ENCODE results near the gene PRADC1.

The PRADC1 gene

DNA sequence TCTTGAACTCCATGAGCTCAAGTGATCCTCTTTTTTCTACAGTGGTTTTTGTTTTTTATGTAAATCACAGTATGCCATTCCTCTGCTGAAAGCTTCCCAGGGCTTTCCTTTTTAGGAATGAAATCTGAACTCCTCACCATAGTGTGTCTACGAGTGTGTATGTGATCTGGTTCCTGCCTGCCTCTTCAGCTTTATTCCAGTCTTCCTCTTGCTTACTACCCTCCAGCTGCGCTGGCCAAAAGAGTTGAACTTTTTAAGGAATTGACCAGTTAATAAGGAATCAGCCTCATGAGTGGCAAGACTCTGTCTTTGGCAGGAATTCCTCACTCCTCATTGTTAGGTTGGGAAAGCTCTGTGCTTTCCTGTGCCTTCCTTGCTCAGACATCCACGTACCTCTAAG, 5.1 kb upstream of the PRADC1 start:
- DNase-seq (ENCODE audit: low read depth in 2 of 2, low spot score in 1 of 2), result no peak

DNA sequence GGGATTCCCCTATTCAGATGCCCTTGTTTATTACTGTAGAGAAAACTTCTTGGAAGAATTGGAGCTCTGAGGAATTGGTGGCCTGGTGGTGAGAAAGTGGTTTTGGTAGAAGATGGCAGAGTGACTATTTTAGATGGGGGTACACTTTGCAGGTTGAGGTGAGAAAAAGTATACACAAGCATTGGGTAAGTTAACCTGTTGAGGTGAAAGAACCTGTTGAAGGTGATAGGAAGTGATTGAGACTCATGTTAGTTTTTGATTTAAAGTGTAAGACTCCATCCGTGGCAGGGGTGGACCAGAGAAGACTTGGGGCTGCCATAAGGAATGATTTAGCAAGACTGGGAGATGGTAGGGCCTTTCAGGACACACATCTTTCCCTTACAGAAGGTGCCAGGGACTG, 4.1 kb upstream of the PRADC1 start:
- DNase-seq (ENCODE audit: low read depth in 2 of 2, low spot score in 1 of 2), result no peak

DNA sequence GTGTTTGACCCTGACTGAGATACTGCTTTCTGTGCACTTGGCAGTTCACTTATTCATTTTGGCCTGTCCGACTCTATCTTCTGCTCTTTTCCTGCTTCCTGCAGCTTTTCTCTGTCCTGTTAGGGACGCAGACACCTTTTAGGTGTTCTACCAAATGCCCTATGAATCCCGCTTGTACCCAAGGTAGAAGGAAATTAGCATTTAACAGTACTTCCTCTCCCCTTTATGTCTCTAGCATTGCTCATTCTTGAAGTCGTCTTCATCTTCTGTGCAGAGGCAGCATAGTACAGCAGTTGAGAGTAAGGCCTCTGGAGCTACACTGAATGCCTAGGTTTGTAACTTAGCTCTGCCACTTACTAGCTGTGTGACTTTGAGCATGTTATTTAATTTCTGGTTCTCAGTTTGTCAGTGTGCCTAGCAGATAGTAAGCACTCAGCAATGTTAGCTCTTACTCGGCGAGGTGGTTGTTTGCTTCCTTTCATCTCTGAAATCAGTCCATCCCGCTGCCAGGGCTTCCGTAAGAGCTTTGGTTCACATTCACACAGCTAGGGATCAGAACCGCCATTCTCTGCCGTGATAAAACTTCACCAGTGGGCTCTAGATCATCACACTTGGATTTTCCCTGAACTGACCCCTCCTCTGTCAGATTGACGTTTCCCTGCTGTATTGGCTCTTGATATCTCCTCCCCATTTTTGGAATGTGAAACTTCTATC, 2.4 kb upstream of the PRADC1 start:
- DNase-seq (ENCODE audit: low read depth in 2 of 2, low spot score in 1 of 2), result no peak

DNA sequence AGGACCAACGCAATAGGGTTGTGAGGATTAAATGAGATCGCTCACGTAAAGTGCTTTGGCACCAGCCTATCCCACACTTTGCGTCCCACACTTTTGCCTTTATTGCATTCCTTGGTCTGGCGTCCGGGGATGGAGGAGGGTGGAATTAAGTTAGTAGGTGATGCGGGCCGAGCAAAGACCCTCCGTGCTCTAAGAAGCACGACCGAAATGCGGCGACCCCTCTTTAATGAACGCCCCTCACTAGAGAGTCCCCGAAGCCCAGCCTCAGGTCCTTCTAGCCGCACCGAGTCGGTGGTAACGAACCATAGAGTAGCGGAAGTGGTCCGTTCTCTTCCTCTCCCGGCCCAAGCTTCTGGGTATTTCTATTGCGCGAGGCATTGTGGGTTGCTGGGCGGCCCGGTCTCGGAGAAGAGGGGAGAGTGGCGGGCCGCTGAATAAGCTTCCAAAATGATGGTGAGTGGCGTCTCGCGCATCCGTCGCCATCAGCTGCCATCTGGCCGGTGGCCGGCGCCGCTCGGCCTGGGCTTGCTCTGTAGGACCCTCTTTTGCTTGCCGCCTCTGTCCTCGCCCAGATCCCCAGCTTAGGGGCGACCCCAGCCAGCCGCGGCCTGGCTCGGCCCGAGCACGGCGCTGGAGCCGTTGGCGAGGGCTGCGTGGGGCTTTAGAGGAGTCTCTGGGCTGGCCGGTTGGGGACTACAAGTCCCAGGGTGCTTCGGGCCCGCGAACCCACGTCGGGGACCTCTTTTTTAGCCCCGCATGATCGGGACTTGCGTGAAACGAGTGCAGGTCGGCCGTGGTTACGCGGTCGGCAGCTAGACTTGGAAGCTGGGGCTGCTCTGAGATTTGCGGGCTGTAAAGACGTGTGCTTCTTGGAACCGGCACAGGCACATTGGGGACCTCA, 1.1 kb upstream of the PRADC1 start, which contains the start of gene CCT7:
Gene CCT7 (plus strand): TSS at position 377 of the 901 bp plus-strand sequence. CDS start 71 bp downstream, at position 448.
- peak; percentile 71 to 76 for DNase-seq (ENCODE audit: low read depth in 2 of 2, low spot score in 1 of 2)

DNA sequence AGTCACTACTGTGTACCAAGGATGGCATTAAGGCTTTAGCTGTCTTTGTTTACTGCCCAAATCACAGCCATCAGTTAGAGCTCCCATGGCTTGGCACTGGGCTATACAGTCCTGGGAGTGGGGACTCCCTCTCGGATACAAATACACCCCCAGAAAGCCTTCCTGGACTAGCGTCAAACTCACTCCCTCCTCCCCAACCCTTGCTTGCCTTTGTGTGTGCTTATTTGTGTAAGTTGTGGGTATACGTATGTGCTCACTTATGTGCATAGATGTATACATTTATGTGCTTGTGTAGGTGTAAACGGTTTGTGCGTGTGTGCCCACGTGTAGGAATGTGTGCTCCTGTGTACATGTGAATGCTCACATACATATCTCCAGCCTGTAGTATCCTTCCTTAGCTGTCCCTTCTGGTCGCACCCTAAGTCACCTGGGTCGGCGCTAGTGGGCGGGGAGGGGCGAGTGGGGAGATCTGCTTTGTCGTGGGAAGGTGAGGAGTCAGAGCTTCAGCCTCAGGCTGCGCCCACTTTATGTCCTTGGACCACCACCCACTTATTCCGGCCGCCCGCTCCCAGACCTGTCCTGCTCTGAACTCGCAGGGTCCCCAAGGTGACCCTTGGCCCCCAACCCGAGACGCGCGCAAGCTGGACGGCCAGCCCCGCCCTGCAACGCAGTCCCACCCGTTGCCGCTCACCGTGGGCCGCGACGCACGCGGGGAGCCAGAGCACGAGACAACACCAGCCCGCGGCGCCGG, 461 bp downstream of the PRADC1 start:
- no peak for DNase-seq (ENCODE audit: low read depth in 2 of 2, low spot score in 1 of 2)

DNA sequence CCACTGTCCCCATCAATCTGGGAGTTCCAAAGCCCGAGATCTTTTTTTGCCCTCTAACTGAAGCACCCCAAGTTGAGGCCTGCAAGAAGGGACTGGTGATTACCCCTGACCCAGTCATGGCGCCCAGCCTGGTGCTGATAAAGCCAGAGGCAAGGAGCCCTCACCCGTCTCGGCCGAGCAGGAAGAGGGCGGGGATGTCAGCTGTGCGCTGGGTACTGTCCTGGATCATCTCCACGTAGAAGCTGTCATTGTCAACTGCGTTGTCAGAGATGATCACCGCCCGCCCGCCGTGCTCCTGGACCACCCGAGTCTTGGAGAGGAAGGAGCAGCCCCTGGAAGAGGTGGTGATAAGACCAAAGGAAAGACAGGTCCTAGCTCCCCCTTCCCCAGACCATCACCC, 4.4 kb downstream of the PRADC1 start:
- no peak for DNase-seq (ENCODE audit: low read depth in 2 of 2, low spot score in 1 of 2)

DNA sequence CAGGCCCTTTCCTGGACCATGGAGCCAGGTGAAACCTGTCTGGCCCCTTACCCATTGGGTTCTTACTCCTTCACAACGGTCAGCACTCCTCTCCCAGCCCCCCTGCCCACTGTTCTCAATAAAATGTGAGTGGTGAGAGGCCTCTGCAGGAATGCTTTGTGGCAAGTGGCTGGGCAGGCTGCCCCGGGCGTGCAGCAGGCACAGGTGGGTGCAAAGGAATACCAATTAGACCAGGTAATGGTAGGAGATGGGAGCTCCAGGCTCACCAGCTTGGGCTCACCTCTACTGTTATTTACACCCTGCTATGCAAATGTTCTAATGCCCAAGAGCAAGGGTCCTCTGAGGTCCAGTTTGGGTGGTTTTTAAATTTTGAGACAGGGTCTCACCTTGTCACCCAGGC, 6.0 kb downstream of the PRADC1 start:
- no peak for DNase-seq (ENCODE audit: low read depth in 2 of 2, low spot score in 1 of 2)

DNA sequence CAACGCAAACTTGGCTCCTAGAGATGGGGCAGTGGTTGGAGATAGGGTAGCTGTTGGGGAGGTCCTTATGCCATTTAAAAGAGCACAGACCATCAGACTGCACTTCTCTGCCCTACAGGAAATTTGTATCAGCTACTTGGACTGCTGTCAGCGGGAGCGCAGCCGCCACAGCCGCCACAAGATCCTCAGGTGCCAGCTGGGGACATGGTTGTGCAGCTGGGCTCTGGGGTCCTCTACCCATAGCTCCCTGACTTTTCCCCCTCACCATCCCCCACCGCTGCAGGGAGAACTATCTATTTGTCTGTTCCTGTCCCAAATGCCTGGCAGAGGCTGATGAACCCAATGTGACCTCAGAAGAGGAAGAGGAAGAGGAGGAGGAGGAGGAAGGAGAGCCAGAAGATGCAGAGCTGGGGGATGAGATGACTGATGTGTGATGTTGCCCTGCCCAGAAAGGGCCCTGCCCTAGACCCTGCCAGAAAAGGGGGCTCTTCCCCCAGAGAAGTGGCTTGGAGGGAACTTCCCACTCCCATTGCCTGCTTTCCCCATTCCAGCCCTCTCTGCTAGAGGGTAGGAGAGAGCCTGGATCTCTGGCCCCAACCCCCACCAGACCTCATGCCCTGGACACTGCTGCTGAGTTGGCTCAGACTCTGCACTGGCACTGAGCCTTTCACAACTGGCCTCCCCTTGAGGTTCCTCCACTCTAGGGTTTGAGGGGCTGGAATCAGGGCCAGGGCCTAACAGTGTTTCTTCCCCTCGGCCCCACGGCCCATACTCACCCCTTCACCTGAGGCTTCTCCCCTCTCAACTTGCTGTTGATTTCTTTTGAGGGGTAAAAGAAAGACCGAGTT, 7.3 kb downstream of the PRADC1 start:
- DNase-seq (ENCODE audit: low read depth in 2 of 2, low spot score in 1 of 2), result no peak

DNA sequence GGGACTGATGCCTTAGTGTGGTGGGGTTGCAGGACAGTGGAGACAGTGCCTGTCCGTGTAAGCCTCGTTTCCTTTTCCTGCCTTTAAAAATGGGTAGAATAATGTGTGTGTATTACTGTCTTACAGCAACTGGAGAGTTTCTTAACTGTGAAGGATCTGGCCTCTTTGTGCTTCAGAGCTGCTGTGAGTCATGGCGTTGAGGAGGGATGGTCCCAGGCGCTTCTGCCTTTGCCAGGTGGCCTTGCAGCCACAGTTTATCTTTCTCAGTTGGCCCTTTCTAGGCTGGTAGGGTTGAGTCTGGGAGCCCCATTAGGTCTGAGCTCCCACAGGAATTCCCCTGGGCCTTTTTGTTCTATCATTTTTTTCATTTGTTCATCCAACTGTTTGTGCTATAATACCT, 9.2 kb downstream of the PRADC1 start:
- DNase-seq (ENCODE audit: low read depth in 2 of 2, low spot score in 1 of 2), result no peak

DNA sequence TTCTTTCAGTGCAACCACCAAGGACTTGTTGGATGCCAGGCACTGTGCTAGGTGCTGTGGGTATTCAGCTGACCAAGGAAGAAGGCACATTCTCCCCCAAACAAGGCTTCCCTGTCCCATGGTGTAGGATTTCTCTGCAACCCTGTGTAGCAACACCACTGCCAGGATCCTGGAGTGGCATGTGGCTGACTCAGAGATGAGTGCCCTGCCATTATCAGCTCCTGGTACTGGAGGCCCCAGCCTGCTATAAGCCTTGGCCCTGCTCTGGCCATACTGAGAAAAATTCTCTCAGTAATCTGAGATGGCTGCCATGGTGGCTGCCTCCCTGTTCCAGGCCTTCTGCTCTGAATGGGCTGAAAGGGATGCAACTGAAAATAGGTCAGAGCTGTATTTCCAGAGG, 14.7 kb downstream of the PRADC1 start:
- no peak for DNase-seq (ENCODE audit: low read depth in 2 of 2, low spot score in 1 of 2)

DNA sequence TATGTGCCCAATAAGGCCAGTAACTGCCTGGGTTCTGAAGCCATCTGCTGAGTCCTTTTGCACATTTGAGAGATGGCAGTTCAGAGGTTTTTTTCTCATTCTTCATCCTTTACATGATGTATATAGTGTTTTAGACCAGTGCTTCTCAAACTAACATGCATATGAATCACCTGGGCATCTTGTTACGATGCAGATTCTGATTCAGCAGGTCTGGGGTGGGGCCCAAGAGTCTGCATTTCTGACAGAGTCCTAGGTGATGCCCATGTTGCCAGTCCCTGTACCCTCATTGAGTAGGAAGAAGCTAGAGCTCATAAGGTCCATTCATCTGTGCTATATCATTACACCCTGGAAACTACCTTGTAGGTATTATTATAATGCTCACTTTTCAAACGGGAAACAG, 15.2 kb downstream of the PRADC1 start:
- DNase-seq (ENCODE audit: low read depth in 2 of 2, low spot score in 1 of 2), result no peak

DNA sequence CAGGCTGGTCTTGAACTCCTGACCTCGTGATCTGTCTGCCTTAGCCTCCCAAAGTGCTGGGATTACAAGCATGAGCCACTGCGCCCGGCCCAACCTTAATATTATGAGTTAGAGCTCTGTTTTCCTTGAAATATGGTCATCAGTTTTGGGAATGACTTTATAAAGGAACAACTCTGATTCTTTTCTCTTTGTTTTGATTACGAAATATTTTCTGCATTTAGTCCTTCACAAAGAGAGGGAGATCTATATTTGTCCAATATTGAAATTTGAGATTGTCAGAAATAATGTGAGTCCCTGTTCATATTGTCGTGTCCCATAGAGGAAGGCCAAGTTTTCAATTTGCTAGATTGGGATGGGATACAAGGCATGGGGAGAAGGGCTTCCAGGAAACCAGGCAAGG, 15.9 kb downstream of the PRADC1 start:
- DNase-seq (ENCODE audit: low read depth in 2 of 2, low spot score in 1 of 2), result no peak

DNA sequence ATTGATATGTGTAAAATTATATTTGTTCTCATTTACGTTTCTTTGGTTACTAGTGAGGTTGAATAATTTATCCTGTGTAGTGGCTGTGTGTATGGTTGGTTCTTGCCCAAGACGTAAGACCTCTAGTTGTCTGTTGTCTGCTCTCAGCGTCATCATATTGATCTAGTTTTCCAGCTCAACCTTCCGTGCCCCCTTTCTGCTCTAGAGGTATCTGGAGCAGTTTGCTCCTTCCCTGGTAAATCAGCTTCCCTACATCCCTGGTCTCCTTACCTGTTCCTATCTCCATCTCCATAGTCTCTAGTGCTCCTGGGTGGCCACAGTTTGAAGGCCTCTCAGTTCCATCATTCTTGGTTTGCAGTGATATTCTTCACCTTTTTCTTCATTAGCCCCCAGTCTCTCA, 17.8 kb downstream of the PRADC1 start:
- DNase-seq (ENCODE audit: low read depth in 2 of 2, low spot score in 1 of 2), result no peak

DNA sequence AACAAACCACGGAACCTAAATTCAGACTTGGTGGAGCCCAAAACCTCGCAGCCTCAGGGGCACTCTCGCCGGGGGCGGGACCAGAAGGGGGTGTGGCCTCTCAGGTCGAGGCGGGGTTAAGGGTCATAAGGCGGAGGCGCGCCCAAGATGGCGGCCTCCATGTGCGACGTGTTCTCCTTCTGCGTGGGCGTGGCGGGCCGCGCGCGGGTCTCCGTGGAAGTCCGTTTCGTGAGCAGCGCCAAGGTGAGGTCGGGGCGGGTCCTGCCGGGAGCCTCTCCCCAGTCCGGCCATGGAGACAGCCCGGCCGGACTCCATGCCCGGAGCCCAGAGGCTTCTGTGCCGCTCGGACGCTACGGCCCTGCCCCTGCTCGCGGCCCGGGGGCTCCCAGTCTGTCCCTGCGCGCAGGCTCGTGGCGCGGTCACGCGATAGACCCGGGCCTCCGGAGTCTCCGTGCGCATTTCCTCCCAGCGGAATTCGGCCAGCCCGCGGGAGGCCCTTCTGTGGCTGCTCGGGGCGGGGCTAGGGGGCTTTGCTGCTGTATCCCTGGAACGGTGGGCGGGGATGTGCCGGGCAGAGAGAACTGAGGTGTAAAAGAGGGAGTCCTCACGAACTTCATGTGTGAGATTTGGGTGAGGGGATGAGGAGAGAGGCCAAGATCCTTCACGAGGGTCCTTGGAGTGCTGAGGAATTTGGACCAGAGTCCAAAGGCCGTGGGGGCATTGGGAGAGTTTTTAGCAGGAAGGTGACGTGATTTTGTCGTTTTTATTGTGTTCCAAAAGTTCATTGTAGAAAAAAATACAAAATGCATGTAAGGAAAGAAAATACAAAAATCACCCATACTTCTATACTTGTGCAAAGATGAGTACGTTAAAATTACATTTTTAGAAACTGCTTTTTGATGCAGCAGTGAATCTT, 18.7 kb downstream of the PRADC1 start, which contains the start of gene SMYD5:
Gene SMYD5 (plus strand): TSS at position 126 of the 916 bp plus-strand sequence. CDS start 22 bp downstream, at position 148.
- peak; percentile 86 for DNase-seq (ENCODE audit: low read depth in 2 of 2, low spot score in 1 of 2)

DNA sequence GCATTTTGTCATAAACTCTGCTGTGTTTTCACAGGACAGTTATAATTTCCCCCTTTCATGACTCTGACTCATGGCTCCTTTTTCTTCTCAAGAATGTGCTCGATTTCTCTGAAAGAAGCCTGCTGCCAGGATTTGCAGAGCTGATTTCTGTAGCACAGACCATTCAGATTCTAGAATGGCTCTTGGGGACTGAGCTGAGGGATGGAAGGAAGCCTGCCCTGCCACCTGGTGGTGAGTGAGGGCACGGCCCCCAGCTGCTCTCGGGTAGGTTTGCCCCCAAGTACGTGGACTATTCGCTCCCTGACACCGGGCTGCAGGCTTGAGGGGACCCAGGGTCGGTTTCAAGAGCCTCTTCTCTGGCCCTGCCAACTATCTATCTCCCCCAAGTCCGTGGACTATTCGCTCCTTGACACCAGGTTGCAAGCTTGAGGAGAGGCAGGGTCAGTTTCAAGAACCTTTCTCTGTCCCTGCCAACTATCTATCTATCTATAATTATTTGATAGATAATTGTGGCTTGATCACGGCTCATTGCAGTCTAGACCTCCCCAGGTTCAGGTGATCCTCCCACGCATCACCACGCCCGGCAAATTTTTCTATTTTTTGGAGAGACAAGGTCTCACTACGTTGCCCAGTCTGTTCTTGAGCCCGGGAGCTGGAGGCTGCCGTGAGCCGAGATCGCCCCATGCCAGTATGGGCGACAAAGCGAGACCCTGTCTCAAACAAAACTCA, 20.4 kb downstream of the PRADC1 start:
- peak; percentile 42 to 49 for DNase-seq (ENCODE audit: low read depth in 2 of 2, low spot score in 1 of 2)

DNA sequence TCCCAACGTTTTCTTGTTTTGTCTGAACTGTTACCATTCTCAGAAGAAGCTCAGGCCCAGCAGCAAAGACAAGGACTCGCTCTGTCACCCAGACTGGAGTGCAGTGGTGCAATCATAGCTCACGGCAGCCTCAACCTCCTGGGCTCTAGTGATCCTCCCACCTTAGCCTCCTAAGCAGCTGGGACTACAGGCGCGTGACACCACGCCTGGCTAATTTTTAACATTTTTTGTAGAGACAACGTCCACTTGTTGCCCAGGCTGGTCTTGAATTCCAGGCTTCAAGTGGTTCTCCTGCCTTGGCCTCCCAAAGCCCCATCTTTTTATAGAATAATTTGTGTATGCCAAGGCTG, 21.0 kb downstream of the PRADC1 start:
- no peak for DNase-seq (ENCODE audit: low read depth in 2 of 2, low spot score in 1 of 2)

DNA sequence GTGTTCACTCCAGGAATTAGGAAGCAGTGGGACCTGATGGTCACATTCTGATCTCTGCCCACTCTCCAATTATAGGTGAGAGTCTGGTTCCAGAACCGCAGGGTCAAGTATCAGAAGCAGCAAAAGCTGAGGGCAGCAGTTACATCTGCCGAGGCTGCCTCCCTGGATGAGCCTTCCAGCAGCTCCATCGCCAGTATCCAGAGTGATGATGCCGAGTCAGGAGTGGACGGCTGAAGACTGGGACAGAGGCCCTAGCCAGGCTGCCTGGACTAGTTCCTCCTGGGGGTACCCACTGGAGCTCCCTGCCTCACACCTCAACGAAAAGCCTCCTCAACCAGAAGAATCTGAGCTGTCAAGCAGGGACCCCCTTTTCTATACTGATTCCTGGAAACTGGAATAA, 22.3 kb downstream of the PRADC1 start:
- DNase-seq (ENCODE audit: low read depth in 2 of 2, low spot score in 1 of 2), result no peak

DNA sequence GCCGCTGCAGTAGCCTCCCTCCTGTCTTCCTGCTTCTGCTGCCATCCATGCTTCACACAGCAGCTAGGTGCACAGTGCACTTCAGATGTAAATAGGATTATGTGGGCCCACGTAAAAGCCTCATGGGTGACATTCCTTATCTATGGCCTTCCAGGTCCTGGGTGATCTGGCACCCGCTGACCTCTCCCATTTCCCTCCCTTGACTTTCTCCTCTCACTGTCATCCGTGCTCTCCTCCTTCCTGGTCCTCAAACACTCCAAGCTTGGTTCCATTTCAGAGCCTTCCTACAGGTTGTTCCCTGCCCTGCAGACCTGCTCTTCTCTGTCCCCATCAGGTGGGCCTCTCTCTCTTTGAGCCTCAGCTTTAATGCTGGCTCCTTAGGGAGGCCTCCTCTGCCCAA, 23.0 kb downstream of the PRADC1 start:
- no peak for DNase-seq (ENCODE audit: low read depth in 2 of 2, low spot score in 1 of 2)

DNA sequence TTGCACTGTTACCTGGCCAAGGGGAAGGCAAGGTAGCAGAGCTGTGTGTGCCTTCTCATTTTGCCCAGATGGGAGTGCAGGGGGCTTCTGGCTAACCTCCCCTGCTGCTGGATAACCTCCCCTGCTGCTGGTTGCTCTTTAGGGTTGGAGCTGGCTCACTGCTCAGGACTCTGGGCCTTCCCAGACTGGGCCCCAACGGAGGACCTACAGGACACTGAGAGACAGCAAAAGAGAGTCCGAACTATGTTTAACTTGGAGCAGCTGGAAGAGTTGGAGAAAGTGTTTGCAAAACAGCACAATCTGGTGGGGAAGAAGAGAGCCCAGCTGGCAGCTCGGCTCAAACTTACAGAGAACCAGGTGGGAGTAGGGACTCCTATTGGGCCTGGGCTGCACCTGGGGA, 24.8 kb downstream of the PRADC1 start:
- no peak for DNase-seq (ENCODE audit: low read depth in 2 of 2, low spot score in 1 of 2)
